Adrenal gland (tissue), 12 donors: ENCODE data around the gene FGFBP2. TPM values are rescaled to one million over a fixed set of nuclear protein-coding genes. Genes with fewer than 3 reads are reported as not detected.

Source experiments
- DNase-seq, 7 donors: peaks; one replicate each; pipeline ENCODE4 v3.0.0-alpha.2; 2019 to 2020
- H3K27ac ChIP-seq, 5 donors: fragments of 200-600 bp; sonication (generic) in 4 of 5; 1 replicate in 3 of 5; 2 replicates in 2 of 5; pipeline versions ENCODE4 v1.5.1 to v1.8.0; 2016 to 2020; ENCODE audit warnings: mild to moderate bottlenecking in 1 of 5
- H3K27me3 ChIP-seq: fragments of 200-600 bp; 2 replicates; pipeline ENCODE4 v1.8.0; 2021
- H3K36me3 ChIP-seq, 2 donors: fragments of 200-600 bp; replicated peaks in 1 of 2; 1 replicate in 1 of 2; 2 replicates in 1 of 2; pipeline versions ENCODE4 v1.5.1 to v1.8.0; 2018 to 2022
- H3K4me1 ChIP-seq, 2 donors: fragments of 200-600 bp; replicated peaks in 1 of 2; 1 replicate in 1 of 2; 2 replicates in 1 of 2; pipeline versions ENCODE4 v1.5.1 to v1.8.0; 2018 to 2021
- H3K4me3 ChIP-seq, 4 donors: fragments of 200-600 bp; sonication (generic) in 3 of 4; one replicate each; pipeline ENCODE4 v1.5.1; 2016 to 2018
- H3K9me3 ChIP-seq, 3 donors: fragments of 200-600 bp; sonication (generic) in 1 of 3; replicated peaks in 1 of 3; 1 replicate in 2 of 3; 2 replicates in 1 of 3; pipeline versions ENCODE4 v1.5.1 to v1.8.0; 2016 to 2021
- CTCF ChIP-seq, 6 experiments: fragments of 450-650 bp in 4 of 6; fragments of 200-600 bp in 2 of 6; sonication (generic) in 1 of 6; IDR thresholded peaks; 1 replicate in 5 of 6; 2 replicates in 1 of 6; pipeline versions ENCODE4 v1.5.1 to v1.8.0; 2016 to 2021; ENCODE audit warnings: antibody characterized with exemption in 6 of 6, mild to moderate bottlenecking in 2 of 6, moderate library complexity in 1 of 6
- POLR2A ChIP-seq, 2 donors: fragments of 450-650 bp; IDR thresholded peaks; one replicate each; pipeline ENCODE4 v1.6.1; 2017; ENCODE audit warnings: antibody characterized with exemption in 2 of 2, mild to moderate bottlenecking in 2 of 2, moderate library complexity in 1 of 2
- WGBS, 4 donors: extraction: QIAGEN DNeasy Blood & Tissue Kit in 2 of 4; methylation state at CpG; one replicate each; pipeline versions ENCODE4 v1.1.5 to v1.1.7; 2013 to 2017; 5-methylcytosine and 5-hydroxymethylcytosine counted together
- intact Hi-C, 2 donors: fragments of 100-400 bp; cut with DNase I; formaldehyde crosslinking; loops; one replicate each; pipeline versions ENCODE4 v1.14.1 to v1.15.0; 2022 to 2023
- polyA plus RNA-seq, 3 donors: library from polyadenylated mRNA; stranded (reverse); fragments of 200-250 nt in 2 of 3; fragments of 350-450 nt in 1 of 3; fragmentation: Illumina TruSeq in 1 of 3; extraction: RNeasy Lipid Tissue Mini Kit (QIAGEN cat#74804) in 1 of 3; gene quantifications; one replicate each; pipeline ENCODE4 v1.2.3, GENCODE V29; 2013 to 2014
- total RNA-seq, 9 donors: library from RNA; depleted of rRNA in 4 of 9; stranded (reverse); fragments of >200 nt in 4 of 9; fragments of 120-200 nt in 1 of 9; fragmentation: NEBNext Ultra II Directional in 1 of 9; extraction: Animal tissue kit (Norgen Biotek cat#: 25700) in 1 of 9; gene quantifications; one replicate each; pipeline versions ENCODE4 v1.1.0 to v1.2.4, GENCODE V29; 2013 to 2023
- donor health status: healthy with polysubstance abuse.
- donor health status: Bipolar disorder and iron deficiency.
- donor health status: DM: yes; HTN: yes; CAD: no.
- donor health status: DM: no; HTN: no; CAD: no.
- donor health status: DM: no; HTN: no; CAD: no.
- donor health status: DM: yes; HTN: yes; CAD: no.

Gene FGFBP2
- total and polyA plus RNA-seq, 12 donors: 0.26 to 2.9 (median 0.94) TPM; not detected in 2

GRCh38 chr4:15953625-15954024, 9.3 kb downstream of the FGFBP2 start:
- Histone ChIP-seq H3K36me3 (no peaks in the 10 kb centered on the region), H3K4me1 (no peaks in the 10 kb centered on the region), H3K27ac (no peak overlapping the region), H3K4me3 (no peak overlapping the region), H3K27me3 (no peaks in the 10 kb centered on the region), H3K9me3 (no peaks in the 10 kb centered on the region)
- 88 to 96% (median 94%) methylated on average over 5 of the region's 5 CpGs for WGBS, 4 donors
- TF ChIP-seq POLR2A (IDR thresholded peaks at IDR 0.05) (no peak), CTCF (IDR thresholded peaks at IDR 0.05) (no peak)
- intact Hi-C loops: loop anchor here in 1 of 2 donors (5.0 kb wide), 1 partner anchor 66 kb away; no protein-coding TSS in a partner anchor
- DNase-seq: no peak

- Histone ChIP-seq H3K4me3 (no peak overlapping the region), H3K9me3 (no peaks in the 10 kb centered on the region), H3K36me3 (no peaks in the 10 kb centered on the region), H3K4me1 (no peaks in the 10 kb centered on the region), H3K27me3 (no peaks in the 10 kb centered on the region), H3K27ac (no peak overlapping the region)
- intact Hi-C loops: loop anchor here in 1 of 2 donors (5.0 kb wide), 1 partner anchor 64 kb away; no protein-coding TSS in a partner anchor
- DNase-seq: no peak
- TF ChIP-seq CTCF (IDR thresholded peaks at IDR 0.05): no peak
- TF ChIP-seq POLR2A (IDR thresholded peaks at IDR 0.05): no peak
Observed at GRCh38 chr4:15951781-15952180, 11.2 kb downstream of the FGFBP2 start.

- Histone ChIP-seq H3K27me3 (no peaks in the 10 kb centered on the region), H3K27ac (no peak overlapping the region), H3K36me3 (no peaks in the 10 kb centered on the region), H3K4me3 (no peak overlapping the region), H3K4me1 (no peaks in the 10 kb centered on the region), H3K9me3 (no peaks in the 10 kb centered on the region)
- DNase-seq: no peak
- TF ChIP-seq CTCF (IDR thresholded peaks at IDR 0.05) (no peak), POLR2A (IDR thresholded peaks at IDR 0.05) (no peak)
- intact Hi-C loops: no loop called here
- 72 to 95% (median 80%) methylated on average over 9 of the region's 9 CpGs for WGBS, 4 donors
Observed at GRCh38 chr4:15948826-15949225, 14.1 kb downstream of the FGFBP2 start.

GRCh38 chr4:15947684-15948083, 15.3 kb downstream of the FGFBP2 start:
- Histone ChIP-seq H3K4me3 (no peak overlapping the region), H3K4me1 (no peaks in the 10 kb centered on the region), H3K27ac (no peak overlapping the region), H3K27me3 (no peaks in the 10 kb centered on the region), H3K9me3 (no peaks in the 10 kb centered on the region), H3K36me3 (no peaks in the 10 kb centered on the region)
- intact Hi-C loops: no loop called here
- TF ChIP-seq CTCF (IDR thresholded peaks at IDR 0.05) (no peak), POLR2A (IDR thresholded peaks at IDR 0.05) (no peak)
- 71 to 88% (median 77%) methylated on average over 8 of the region's 8 CpGs for WGBS, 4 donors
- DNase-seq: no peak
